ENCODE measurements around the gene LCOR. TPM values are rescaled to one million over a fixed set of nuclear protein-coding genes. Genes with fewer than 3 reads are reported as not detected.

LCOR gene
- total and polyA plus RNA-seq, 2 of the 13 experiments (the other 11 are each of a cell fraction or from before 2014, with no cell fraction given), result 12.4 to 23.7 TPM

DNA sequence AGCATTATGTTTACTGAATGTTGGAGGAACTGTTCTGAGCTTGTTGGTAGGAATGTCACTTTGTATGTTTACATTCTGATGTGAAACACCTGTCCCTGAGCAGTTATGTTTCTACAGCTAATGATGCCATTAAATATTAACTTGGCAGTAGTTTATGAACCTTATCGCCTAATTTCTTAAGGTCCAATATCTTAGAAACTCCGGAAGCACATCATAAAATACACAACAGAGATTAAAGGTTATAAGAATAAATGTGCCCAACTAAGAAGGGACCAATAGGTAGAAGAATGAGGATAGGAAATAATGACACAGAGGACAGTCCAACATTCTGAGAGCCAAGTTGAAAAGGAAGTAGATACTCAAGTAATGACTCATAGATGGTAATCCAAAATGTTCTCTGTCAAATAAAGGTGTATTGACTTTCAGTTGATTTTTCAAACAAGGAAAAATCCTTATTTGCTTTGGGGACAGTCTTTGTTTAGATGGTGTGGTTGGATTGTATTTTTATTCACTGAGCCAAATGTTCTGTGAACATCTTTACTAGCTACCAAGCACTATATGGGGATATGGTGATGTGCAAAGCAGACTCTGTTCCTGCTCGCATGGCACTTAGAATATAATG is 31.9 kb downstream of the LCOR start (continued):
- TF ChIP-seq, protein P1, sequence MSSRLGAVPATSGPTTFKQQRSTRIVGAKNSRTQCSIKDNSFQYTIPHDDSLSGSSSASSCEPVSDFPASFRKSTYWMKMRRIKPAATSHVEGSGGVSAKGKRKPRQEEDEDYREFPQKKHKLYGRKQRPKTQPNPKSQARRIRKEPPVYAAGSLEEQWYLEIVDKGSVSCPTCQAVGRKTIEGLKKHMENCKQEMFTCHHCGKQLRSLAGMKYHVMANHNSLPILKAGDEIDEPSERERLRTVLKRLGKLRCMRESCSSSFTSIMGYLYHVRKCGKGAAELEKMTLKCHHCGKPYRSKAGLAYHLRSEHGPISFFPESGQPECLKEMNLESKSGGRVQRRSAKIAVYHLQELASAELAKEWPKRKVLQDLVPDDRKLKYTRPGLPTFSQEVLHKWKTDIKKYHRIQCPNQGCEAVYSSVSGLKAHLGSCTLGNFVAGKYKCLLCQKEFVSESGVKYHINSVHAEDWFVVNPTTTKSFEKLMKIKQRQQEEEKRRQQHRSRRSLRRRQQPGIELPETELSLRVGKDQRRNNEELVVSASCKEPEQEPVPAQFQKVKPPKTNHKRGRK (CRISPR knock-in tag; IDR thresholded peaks at IDR 0.05), result no peak
- TF ChIP-seq, protein P2, sequence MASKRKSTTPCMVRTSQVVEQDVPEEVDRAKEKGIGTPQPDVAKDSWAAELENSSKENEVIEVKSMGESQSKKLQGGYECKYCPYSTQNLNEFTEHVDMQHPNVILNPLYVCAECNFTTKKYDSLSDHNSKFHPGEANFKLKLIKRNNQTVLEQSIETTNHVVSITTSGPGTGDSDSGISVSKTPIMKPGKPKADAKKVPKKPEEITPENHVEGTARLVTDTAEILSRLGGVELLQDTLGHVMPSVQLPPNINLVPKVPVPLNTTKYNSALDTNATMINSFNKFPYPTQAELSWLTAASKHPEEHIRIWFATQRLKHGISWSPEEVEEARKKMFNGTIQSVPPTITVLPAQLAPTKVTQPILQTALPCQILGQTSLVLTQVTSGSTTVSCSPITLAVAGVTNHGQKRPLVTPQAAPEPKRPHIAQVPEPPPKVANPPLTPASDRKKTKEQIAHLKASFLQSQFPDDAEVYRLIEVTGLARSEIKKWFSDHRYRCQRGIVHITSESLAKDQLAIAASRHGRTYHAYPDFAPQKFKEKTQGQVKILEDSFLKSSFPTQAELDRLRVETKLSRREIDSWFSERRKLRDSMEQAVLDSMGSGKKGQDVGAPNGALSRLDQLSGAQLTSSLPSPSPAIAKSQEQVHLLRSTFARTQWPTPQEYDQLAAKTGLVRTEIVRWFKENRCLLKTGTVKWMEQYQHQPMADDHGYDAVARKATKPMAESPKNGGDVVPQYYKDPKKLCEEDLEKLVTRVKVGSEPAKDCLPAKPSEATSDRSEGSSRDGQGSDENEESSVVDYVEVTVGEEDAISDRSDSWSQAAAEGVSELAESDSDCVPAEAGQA (IDR thresholded peaks at IDR 0.05; ENCODE audit: low read depth), result no peak
- TF ChIP-seq, protein P2 (CRISPR knock-in tag; IDR thresholded peaks at IDR 0.05; ENCODE audit: borderline replicate concordance), result no peak
- TF ChIP-seq ISX (CRISPR knock-in tag; conservative IDR thresholded peaks at IDR 0.05) (no peak), SNAPC2 (CRISPR knock-in tag; IDR thresholded peaks at IDR 0.05) (peak; percentile 23; the same call in 1 of the 2 replicates), IRX3 (CRISPR knock-in tag; IDR thresholded peaks at IDR 0.05; ENCODE audit: borderline replicate concordance, low read depth) (no peak), ZNF432 (CRISPR knock-in tag; IDR thresholded peaks at IDR 0.05; ENCODE audit: borderline replicate concordance) (no peak), SMARCC2 (IDR thresholded peaks at IDR 0.05) (0 out of 2 replicates have a peak, but pooled peaks have one; percentile 16), ZKSCAN5 (CRISPR knock-in tag; IDR thresholded peaks at IDR 0.05) (no peak), ADNP (CRISPR knock-in tag; IDR thresholded peaks at IDR 0.05) (no peak), ZC3H4 (CRISPR knock-in tag; IDR thresholded peaks at IDR 0.05; ENCODE audit: borderline replicate concordance) (no peak), XRCC5 (optimal IDR thresholded peaks at IDR 0.05; ENCODE audit: low read length) (no peak), JARID2 (CRISPR knock-in tag; IDR thresholded peaks at IDR 0.05; ENCODE audit: insufficient replicate concordance) (no peak), ZSCAN22 (CRISPR knock-in tag; IDR thresholded peaks at IDR 0.05) (no peak), ZFP90 (CRISPR knock-in tag; IDR thresholded peaks at IDR 0.05; ENCODE audit: borderline replicate concordance) (peak; percentile 61; the same call in 1 of the 2 replicates), TCF7 (IDR thresholded peaks at IDR 0.05; ENCODE audit: low read depth) (peak; percentile 70; the same call in 1 of the 2 replicates), SRY (CRISPR knock-in tag; IDR thresholded peaks at IDR 0.05) (no peak), ZNF530 (CRISPR knock-in tag; IDR thresholded peaks at IDR 0.05; ENCODE audit: low read depth) (no peak), SALL2 (CRISPR knock-in tag; IDR thresholded peaks at IDR 0.05) (no peak)
- TF ChIP-seq, protein P3, sequence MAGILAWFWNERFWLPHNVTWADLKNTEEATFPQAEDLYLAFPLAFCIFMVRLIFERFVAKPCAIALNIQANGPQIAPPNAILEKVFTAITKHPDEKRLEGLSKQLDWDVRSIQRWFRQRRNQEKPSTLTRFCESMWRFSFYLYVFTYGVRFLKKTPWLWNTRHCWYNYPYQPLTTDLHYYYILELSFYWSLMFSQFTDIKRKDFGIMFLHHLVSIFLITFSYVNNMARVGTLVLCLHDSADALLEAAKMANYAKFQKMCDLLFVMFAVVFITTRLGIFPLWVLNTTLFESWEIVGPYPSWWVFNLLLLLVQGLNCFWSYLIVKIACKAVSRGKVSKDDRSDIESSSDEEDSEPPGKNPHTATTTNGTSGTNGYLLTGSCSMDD (CRISPR knock-in tag; IDR thresholded peaks at IDR 0.05), result no peak
- TF ChIP-seq, protein P4, sequence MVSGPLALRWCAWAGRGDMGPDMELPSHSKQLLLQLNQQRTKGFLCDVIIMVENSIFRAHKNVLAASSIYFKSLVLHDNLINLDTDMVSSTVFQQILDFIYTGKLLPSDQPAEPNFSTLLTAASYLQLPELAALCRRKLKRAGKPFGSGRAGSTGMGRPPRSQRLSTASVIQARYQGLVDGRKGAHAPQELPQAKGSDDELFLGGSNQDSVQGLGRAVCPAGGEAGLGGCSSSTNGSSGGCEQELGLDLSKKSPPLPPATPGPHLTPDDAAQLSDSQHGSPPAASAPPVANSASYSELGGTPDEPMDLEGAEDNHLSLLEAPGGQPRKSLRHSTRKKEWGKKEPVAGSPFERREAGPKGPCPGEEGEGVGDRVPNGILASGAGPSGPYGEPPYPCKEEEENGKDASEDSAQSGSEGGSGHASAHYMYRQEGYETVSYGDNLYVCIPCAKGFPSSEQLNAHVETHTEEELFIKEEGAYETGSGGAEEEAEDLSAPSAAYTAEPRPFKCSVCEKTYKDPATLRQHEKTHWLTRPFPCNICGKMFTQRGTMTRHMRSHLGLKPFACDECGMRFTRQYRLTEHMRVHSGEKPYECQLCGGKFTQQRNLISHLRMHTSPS (CRISPR knock-in tag; IDR thresholded peaks at IDR 0.05; ENCODE audit: low read depth), result no peak
